GM10266 (cell line): ENCODE results near the gene HSPB3.
"Not testable (repeated sequence)": the region's sequence is repeated elsewhere in the genome, so short reads cannot be mapped to it uniquely, and the experiment has no call there.

ENCODE experiments used
- DNase-seq: peaks from one replicate; pipeline ENCODE4 v3.0.0; 2012; ENCODE audit errors: extremely low spot score
- CTCF ChIP-seq: IDR thresholded peaks from 2 replicates; pipeline ENCODE4 v1.5.1; 2012; ENCODE audit warnings: mild to moderate bottlenecking, low read depth; ENCODE audit not compliant: control insufficient read depth, insufficient read depth; ENCODE audit errors: missing control alignments

HSPB3 gene

DNA sequence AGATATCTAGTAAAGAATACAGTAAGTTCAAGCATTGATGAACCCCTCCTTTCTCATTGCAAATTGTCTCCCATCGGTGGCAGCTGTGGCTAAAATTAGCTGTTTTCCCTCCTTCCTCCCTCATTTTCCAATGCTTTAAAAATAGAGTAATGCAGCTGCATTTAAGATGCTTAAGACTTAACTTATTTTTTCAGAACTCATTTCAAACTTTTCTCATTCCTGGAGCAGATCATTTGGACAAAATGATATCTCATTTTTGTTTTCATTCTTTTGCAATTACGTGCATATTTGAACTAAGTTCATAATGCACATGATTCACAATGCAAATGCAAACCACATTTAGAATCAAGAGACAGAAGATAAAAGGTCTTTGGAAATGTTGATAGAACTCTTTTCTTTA lies 14.6 kb downstream of the HSPB3 start:
- TF ChIP-seq CTCF: no peak
- DNase-seq: no peak

DNA sequence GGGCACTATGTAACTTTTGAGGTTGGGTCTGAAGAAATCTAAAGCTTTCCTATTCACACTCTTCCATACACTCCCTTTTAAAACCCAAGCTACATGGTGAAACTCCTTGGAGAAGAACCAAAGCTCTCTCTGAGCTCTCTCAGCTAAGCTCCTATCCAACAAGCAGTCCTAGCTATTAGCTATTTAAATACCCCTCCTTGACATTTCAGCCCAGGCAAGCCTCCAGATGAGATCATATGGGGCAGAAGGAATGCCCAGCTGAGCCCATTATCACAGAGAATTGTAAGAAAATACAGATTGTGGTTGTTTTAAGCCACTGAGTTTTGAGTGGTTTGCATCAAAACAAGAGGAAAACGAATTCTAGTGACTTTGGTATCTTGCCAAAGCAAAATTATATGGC lies 15.2 kb downstream of the HSPB3 start:
- TF ChIP-seq CTCF: no peak
- no peak for DNase-seq

- no peak for TF ChIP-seq CTCF
- no peak for DNase-seq
These were observed 15.9 kb downstream of the HSPB3 start for GRCh38 chr5:54471398-54471797.

GRCh38 chr5:54476682-54477081 lies 21.2 kb downstream of the HSPB3 start:
- DNase-seq: no peak
- TF ChIP-seq CTCF: no peak

DNA sequence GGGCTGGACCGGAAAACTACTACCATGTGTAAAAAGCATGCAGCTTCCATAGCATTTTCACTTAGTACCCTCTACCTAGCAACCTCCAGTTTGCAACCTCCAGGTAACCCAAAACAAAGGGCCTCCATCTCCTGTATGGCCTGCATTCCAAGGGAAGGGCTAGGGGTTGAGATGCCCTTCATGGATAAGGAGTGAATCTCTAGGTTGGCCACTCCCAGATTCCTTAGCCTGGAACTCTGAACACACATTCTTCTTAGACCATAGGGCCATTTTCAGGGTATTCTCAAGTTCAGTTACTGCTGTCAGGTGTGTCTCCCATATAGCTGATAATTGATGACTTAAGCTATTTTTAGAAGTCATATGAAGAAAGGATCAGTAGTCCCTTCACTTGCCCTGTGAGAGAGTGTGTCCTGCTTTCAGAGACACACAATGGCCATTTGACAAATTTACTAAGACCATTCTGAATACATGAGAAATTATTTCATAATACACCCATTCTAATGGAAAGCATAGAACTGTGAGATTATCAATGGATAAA lies 22.5 kb downstream of the HSPB3 start:
- TF ChIP-seq CTCF: no peak
- DNase-seq: no peak

DNA sequence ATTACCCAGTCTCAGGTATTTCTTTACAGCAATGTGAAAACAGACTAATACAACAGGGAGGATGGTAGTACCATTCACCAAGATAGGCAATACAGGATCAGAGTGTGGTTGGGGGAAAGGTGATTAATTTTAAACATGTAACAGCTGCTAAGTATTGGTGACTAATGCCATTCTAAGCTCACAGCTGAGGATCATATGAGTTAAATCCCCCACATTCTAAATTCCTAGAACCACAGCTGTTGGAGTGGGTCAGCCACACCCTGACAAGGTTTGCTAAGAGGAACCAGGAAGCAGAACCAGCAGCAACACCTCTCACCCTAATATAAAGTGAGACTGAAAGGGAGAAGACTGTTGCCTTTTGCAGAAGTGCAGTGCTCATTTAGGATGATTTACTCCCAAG lies 24.8 kb downstream of the HSPB3 start:
- DNase-seq: no peak
- TF ChIP-seq CTCF: no peak

- TF ChIP-seq CTCF: no peak
- no peak for DNase-seq
These were observed 28.9 kb downstream of the HSPB3 start for GRCh38 chr5:54484219-54484894.

GRCh38 chr5:54485659-54486058 lies 30.2 kb downstream of the HSPB3 start:
- DNase-seq: not testable (repeated sequence)
